SK-N-SH treated with all-trans-retinoic acid at 6 μM for 48 hours (cell line): ENCODE data around the gene LHX2.

Experiments used
- ARNTL ChIP-seq: fragments of 450-650 bp; formaldehyde crosslinking; IDR thresholded peaks from 2 replicates; pipeline ENCODE4 v1.5.0; 2020; ENCODE audit warnings: low read depth, mild to moderate bottlenecking, moderate library complexity, borderline replicate concordance
- CSDC2 ChIP-seq: fragments of 250-450 bp; sonication (Bioruptor Pico); IDR thresholded peaks from 2 replicates; pipeline ENCODE4 v1.5.0; 2020; ENCODE audit warnings: mild to moderate bottlenecking, moderate library complexity
- OSR1 ChIP-seq: fragments of 250-450 bp; sonication (Bioruptor Pico); IDR thresholded peaks from 2 replicates; pipeline ENCODE4 v1.8.0; 2022; ENCODE audit warnings: moderate library complexity, mild to moderate bottlenecking, inconsistent platforms
- PPARA ChIP-seq: fragments of 250-450 bp; sonication (Bioruptor Pico); IDR thresholded peaks from 2 replicates; pipeline ENCODE4 v1.5.0; 2020; ENCODE audit warnings: mild to moderate bottlenecking, borderline replicate concordance
- RARB ChIP-seq: fragments of 250-450 bp; sonication (Bioruptor Pico); IDR thresholded peaks from 2 replicates; pipeline ENCODE4 v1.8.0; 2021; ENCODE audit warnings: mild to moderate bottlenecking, moderate library complexity
- SNAI2 ChIP-seq: fragments of 250-450 bp; sonication (Bioruptor Pico); IDR thresholded peaks from 2 replicates; pipeline ENCODE4 v1.5.0; 2020; ENCODE audit warnings: mild to moderate bottlenecking, moderate library complexity
- TCF4 ChIP-seq: fragments of 250-450 bp; sonication (Bioruptor Pico); IDR thresholded peaks from 2 replicates; pipeline ENCODE4 v1.8.0; 2021; ENCODE audit warnings: mild to moderate bottlenecking, moderate library complexity, borderline replicate concordance
- ZNF8 ChIP-seq: fragments of 450-650 bp; formaldehyde crosslinking; IDR thresholded peaks from 2 replicates; pipeline ENCODE4 v1.5.0; 2020; ENCODE audit warnings: mild to moderate bottlenecking, moderate library complexity
- TF ChIP-seq, protein P1 (sequence below): fragments of 250-450 bp; sonication (Bioruptor Pico); IDR thresholded peaks from 2 replicates; pipeline ENCODE4 v1.8.0; 2020; ENCODE audit warnings: mild to moderate bottlenecking, moderate library complexity, borderline replicate concordance
- TF ChIP-seq, protein P2 (sequence below): fragments of 250-450 bp; sonication (Bioruptor Pico); IDR thresholded peaks from 2 replicates; pipeline ENCODE4 v1.5.1; 2021; ENCODE audit warnings: mild to moderate bottlenecking, moderate library complexity

DNA sequence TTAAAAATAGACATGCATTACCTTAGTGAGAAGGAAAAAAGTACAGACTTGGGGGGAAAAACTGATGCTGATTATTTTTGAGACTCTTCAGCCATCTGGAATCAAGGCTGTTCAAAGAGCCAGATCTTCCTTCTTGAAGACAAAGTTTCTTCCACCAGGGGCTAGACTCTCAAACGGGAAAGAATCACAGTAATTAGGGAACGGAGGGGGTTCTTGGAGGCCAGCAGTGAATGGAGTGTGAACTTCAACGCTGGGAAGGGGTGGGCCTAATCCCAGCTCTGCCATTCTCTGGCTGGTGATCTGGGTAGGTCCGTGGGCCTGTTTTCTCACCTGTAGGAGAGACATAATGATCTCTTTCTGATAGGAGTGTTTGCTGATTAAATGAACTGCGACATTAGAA is 21.1 kb upstream of the LHX2 start:
- TF ChIP-seq PPARA (CRISPR knock-in tag) (no peak), CSDC2 (CRISPR knock-in tag) (no peak), TCF4 (no peak), OSR1 (CRISPR knock-in tag) (no peak), RARB (CRISPR knock-in tag) (no peak), SNAI2 (CRISPR knock-in tag) (no peak), ZNF8 (CRISPR knock-in tag) (no peak), ARNTL (CRISPR knock-in tag) (no peak)
- TF ChIP-seq, protein P1, sequence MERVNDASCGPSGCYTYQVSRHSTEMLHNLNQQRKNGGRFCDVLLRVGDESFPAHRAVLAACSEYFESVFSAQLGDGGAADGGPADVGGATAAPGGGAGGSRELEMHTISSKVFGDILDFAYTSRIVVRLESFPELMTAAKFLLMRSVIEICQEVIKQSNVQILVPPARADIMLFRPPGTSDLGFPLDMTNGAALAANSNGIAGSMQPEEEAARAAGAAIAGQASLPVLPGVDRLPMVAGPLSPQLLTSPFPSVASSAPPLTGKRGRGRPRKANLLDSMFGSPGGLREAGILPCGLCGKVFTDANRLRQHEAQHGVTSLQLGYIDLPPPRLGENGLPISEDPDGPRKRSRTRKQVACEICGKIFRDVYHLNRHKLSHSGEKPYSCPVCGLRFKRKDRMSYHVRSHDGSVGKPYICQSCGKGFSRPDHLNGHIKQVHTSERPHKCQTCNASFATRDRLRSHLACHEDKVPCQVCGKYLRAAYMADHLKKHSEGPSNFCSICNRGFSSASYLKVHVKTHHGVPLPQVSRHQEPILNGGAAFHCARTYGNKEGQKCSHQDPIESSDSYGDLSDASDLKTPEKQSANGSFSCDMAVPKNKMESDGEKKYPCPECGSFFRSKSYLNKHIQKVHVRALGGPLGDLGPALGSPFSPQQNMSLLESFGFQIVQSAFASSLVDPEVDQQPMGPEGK (CRISPR knock-in tag): no peak
- TF ChIP-seq, protein P2, sequence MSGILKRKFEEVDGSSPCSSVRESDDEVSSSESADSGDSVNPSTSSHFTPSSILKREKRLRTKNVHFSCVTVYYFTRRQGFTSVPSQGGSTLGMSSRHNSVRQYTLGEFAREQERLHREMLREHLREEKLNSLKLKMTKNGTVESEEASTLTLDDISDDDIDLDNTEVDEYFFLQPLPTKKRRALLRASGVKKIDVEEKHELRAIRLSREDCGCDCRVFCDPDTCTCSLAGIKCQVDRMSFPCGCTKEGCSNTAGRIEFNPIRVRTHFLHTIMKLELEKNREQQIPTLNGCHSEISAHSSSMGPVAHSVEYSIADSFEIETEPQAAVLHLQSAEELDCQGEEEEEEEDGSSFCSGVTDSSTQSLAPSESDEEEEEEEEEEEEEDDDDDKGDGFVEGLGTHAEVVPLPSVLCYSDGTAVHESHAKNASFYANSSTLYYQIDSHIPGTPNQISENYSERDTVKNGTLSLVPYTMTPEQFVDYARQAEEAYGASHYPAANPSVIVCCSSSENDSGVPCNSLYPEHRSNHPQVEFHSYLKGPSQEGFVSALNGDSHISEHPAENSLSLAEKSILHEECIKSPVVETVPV: no peak
